ENCODE data around the gene VN1R2.
A peak's percentile ranks its signal among the peaks of the same experiment; 100 is the strongest.
"Not testable (repeated sequence)": the region's sequence is repeated elsewhere in the genome, so short reads cannot be mapped to it uniquely, and the experiment has no call there.

The VN1R2 gene

DNA sequence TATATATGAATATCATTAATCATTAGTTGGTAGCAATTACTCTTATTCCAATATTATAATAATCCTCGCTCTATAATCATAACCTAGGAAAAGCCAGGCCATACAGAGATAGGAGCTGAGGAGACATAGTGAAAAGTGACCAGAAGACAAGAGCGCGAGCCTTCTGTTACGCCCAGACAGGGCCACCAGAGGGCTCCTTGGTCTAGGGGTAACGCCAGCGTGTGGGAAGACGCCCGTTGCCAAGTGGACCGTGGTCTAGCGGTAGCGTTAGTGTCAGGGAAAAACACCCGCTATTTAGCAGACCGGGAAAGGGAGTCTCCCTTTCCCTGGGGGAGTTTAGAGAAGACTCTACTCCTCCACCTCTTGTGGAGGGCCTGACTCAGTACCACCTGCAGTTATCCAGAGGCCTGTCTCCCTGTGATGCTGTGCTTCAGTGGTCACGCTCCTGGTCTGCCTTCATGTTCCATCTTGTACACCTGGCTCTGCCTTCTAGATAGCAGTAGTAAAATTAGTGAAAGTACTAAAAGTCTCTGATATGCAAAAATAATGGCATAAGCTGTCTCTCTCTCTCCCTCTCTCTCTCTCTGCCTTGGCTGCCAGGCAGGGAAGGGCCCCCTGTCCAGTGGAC is at the start of gene VN1R2:
TSS of gene VN1R2 (plus strand) at position 578 of the 628 bp plus-strand sequence. CDS start 84 bp downstream, outside the sequence.
- DNase-seq (ENCODE audit: low read depth), result not testable (repeated sequence)

- not testable (repeated sequence) for DNase-seq (ENCODE audit: low read depth)
These were observed 46.5 kb upstream of the VN1R2 start for GRCh38 chr19:53211554-53211953.

DNA sequence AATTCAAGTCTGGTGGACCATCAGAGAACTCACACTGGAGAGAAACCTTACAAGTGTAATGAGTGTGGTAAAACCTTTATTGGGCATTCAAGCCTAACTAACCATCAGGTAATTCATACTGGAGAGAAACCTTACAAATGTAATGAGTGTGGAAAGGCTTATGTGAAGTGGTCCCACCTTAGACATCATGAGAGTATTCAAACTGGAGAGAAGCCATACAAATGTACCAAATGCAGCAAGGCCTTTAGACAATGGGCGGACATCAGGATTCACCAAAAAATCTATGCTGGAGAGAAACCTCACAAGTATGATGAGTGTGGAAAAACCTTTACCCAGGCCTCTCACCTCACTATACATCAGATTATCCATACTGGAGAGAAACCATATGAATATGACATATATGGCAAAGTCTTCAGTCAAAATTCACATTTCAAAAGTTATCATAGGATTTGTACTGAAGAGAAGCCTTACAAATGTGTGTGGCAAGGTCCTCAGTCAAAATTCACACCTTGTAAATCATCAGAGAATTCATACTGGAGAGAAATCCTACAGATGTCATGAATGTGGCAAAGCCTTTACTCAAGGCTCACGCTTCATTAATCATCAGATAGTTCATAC is 45.3 kb upstream of the VN1R2 start:
- DNase-seq (ENCODE audit: low read depth), result no peak

GRCh38 chr19:53222716-53223115 is 35.4 kb upstream of the VN1R2 start:
- not testable (repeated sequence) for DNase-seq (ENCODE audit: low read depth)

DNA sequence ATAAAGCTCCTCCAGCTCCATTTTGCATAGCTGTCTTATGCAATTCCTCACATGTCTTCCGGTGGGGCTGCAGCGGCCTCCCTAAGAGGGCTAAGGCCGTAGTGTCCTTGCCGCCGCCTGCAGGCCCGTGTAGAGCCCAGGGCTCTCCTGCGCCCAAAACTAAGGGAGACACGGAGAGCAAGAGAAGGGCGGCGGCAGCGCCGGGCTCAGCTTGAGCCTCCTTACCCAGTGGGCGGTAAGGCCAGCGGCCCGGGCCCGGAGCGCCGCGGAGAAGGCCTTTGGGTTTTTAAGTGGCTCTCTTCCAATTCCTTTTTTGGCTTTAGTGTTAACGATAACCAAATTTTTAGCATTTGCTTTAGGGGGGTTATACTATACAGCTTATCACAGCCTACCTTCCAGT is 33.5 kb upstream of the VN1R2 start:
- no peak for DNase-seq (ENCODE audit: low read depth)

GRCh38 chr19:53237114-53237777 is 20.8 kb upstream of the VN1R2 start:
- DNase-seq (ENCODE audit: low read depth), result no peak

GRCh38 chr19:53246498-53246897 is 11.6 kb upstream of the VN1R2 start:
- no peak for DNase-seq (ENCODE audit: low read depth)

- DNase-seq (ENCODE audit: low read depth), result peak; percentile 73
These were observed 3.4 kb upstream of the VN1R2 start, which contains the start of gene ZNF677 for GRCh38 chr19:53254411-53255341. ZNF677 (minus strand) TSS chr19:53254873; CDS start chr19:53251550, 3,323 bp downstream.

DNA sequence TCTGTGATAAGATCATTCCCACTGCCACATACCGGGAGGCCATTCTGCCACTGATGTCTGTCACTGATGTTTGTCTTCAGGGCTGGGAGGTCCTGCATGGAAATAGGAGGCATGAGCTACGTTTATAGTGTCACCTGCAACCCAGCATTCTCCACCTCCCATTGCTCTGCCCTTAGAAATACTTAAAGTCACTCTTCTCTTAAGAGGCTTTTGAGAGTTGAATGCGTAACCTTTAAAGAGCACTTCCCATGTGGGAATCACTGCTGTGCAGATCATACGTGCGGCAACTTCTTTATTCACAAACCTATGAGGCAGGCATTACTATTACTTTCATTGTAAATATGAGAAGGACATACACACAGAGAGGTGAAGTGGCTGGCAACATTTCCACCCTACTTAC is 9.5 kb downstream of the VN1R2 start, which contains the start of gene VN1R4:
TSS of gene VN1R4 (minus strand) at position 101 of the 400 bp plus-strand sequence. CDS start at position 43, 58 bp downstream.
- DNase-seq (ENCODE audit: low read depth), result not testable (repeated sequence)

DNA sequence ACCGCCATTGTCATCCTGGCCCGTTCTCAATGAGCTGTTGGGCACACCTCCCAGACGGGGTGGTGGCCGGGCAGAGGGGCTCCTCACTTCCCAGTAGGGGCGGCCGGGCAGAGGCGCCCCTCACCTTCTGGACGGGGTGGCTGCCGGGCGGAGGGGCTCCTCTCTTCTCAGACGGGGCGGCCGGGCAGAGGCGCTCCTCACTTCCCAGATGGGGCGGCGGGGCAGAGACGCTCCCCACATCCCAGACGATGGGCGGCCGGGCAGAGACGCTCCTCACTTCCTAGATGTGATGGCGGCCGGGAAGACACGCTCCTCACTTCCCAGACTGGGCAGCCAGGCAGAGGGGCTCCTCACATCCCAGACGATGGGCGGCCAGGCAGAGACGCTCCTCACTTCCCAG is 11.8 kb downstream of the VN1R2 start:
- not testable (repeated sequence) for DNase-seq (ENCODE audit: low read depth)

GRCh38 chr19:53272044-53272443 is 14.0 kb downstream of the VN1R2 start:
- DNase-seq (ENCODE audit: low read depth), result no peak

GRCh38 chr19:53275480-53275879 is 17.4 kb downstream of the VN1R2 start:
- no peak for DNase-seq (ENCODE audit: low read depth)

GRCh38 chr19:53281947-53282346 is 23.9 kb downstream of the VN1R2 start:
- DNase-seq (ENCODE audit: low read depth), result not testable (repeated sequence)

GRCh38 chr19:53285087-53285486 is 27.0 kb downstream of the VN1R2 start:
- DNase-seq (ENCODE audit: low read depth), result no peak

- no peak for DNase-seq (ENCODE audit: low read depth)
These were observed 32.9 kb downstream of the VN1R2 start for GRCh38 chr19:53290758-53291549.

- no peak for DNase-seq (ENCODE audit: low read depth)
These were observed 36.8 kb downstream of the VN1R2 start for GRCh38 chr19:53294786-53295441.

DNA sequence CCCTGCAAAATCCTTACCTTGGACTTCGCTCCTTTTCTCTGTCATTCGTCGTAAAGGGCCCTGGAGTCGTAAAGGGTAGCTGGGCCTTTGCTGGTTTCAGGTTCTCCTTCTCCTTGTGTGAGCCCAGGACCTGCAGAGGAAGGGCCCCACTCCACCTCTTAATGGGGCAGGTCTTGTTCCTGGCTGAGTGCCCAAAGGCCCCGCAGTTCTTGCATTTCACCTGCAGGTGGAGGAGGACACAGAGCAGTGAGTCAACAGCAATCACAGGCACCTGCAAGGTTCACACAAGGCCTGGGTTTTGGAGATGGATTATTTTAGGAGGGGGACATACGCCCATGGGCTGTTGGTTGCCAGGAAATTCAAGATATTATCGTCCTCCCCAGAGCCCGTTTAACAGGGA is 43.2 kb downstream of the VN1R2 start:
- DNase-seq (ENCODE audit: low read depth), result not testable (repeated sequence)

DNA sequence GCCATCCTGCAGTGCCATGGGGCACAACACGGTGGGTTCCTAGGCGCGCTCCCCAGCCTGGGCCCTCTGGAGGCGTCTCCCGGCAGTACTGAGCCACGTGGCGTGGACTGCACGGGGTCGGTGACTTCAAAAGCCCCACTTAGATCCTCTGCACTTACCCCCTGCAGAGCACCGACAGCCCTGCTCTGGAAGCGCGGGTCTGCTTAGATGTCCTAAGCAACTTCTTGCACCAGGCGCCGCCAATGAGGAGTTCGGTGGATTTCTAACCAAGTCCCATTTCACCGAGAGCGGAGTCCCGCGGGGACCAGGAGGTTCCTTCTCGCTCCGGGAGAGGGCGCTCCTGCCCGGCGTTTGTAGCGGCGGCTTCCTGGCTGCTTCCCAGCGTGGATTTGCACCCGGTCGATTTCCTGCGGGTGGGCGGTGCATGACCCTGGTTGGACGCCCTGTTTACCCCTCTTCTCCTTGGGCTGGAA is 50.3 kb downstream of the VN1R2 start:
- DNase-seq (ENCODE audit: low read depth), result no peak

Measured in activated T-helper 9 cell treated with anti-CD3 and anti-CD28 coated beads, Interleukin-2, amount 50 U/mL, for 16 hours (primary cell).